ENCODE results near the gene ARHGAP8. TPM values are rescaled to one million over a fixed set of nuclear protein-coding genes. Genes with fewer than 3 reads are reported as not detected.

Gene ARHGAP8
- total and polyA plus RNA-seq, 10 of the 15 experiments (the other 5 are each of a cell fraction or from before 2014, with no cell fraction given) = 0.33 TPM; not detected in 9

DNA sequence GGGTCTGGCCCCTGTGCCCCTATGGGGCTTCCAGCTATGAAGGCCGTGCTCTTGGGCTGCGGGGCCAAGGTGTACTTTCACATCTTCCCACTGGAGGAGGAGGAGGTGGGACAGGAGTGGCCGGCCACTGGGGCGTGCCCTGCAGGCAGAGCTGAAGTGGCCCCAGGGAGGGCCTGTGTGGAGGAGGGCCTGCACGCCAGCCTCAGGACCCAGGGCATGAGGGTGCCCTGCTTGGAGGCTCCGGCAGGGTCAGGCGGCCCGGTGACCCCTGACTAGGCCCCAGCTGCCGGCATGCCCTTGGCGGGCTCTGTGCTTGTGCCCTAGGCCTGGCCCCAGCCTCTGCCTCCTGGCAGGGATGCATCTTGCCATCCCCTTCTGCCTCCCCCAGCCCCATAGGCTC lies 45.2 kb upstream of the ARHGAP8 start:
- Histone ChIP-seq H3K4me1 (ENCODE audit: control insufficient read depth, insufficient read depth, low read length) (peaks cover 8% of the 10 kb centered on the region; the same call in 1 of the 2 replicates), H2AFZ (ENCODE audit: control insufficient read depth, low read depth, low read length) (no peak overlapping the region), H3K4me2 (ENCODE audit: control insufficient read depth, insufficient read depth) (no peak overlapping the region), H3K27me3 (replicated peaks in 1 of 2; ENCODE audit: control insufficient read depth in 2 of 2, insufficient read depth in 2 of 2, low read length in 1 of 2) (peaks cover 0 to 8% of the 10 kb centered on the region in 2 experiments; a peak in 1 of 4 replicates), H3K4me3 (no peak overlapping the region), H3K9ac (ENCODE audit: control insufficient read depth, insufficient read depth, low read length) (no peak overlapping the region), H3K36me3 (ENCODE audit: control insufficient read depth in 2 of 2, insufficient read depth in 2 of 2, low read length in 1 of 2) (no peaks in the 10 kb centered on the region), H3K79me2 (ENCODE audit: control insufficient read depth, insufficient read depth, low read length) (no peaks in the 10 kb centered on the region), H3K9me3 (replicated peaks; ENCODE audit: control insufficient read depth, insufficient read depth, low read length) (no peaks in the 10 kb centered on the region), H4K20me1 (ENCODE audit: control insufficient read depth, insufficient read depth) (no peaks in the 10 kb centered on the region), H3K27ac (ENCODE audit: control insufficient read depth, insufficient read depth) (no peak overlapping the region)
- in situ Hi-C loops (cut with MboI) (no loop called here), intact Hi-C loops (cut with micrococcal nuclease; ENCODE audit: unreplicated experiment) (no loop called here)
- ChIA-PET RAD21 (ENCODE audit: unreplicated experiment) (no interaction called here), CTCF (interaction anchor here (1.2 kb wide), 1 partner anchor 33 kb away, joined by 3 read pairs; no protein-coding TSS in a partner anchor), SMC1A (ENCODE audit: uncharacterized antibody, unreplicated experiment) (interaction anchor here (0.9 kb wide), 1 partner anchor 8 kb away, joined by 3 read pairs; no protein-coding TSS in a partner anchor), POLR2A (no interaction called here)
- FAIRE-seq (no peak), DNase-seq (ENCODE audit: low read depth, low spot score) (no peak), ATAC-seq (no peak)
- no peak for TF ChIP-seq KDM1A (IDR thresholded peaks at IDR 0.05; ENCODE audit: borderline replicate concordance)
- no peak for TF ChIP-seq CHD1 (IDR thresholded peaks at IDR 0.05; ENCODE audit: low read depth, low read length)
- TF ChIP-seq MEF2B (IDR thresholded peaks at IDR 0.05; ENCODE audit: partially characterized antibody, poor library complexity, severe bottlenecking) = no peak
- no peak for TF ChIP-seq BMI1 (IDR thresholded peaks at IDR 0.05; ENCODE audit: borderline replicate concordance)
- TF ChIP-seq, protein P1, sequence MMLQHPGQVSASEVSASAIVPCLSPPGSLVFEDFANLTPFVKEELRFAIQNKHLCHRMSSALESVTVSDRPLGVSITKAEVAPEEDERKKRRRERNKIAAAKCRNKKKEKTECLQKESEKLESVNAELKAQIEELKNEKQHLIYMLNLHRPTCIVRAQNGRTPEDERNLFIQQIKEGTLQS (IDR thresholded peaks at IDR 0.05; ENCODE audit: borderline replicate concordance, extremely low read depth, low read depth, low read length) = no peak
- no peak for TF ChIP-seq IKZF2 (IDR thresholded peaks at IDR 0.05)
- no peak for TF ChIP-seq PAX8 (IDR thresholded peaks at IDR 0.05)
- no peak for TF ChIP-seq NFIC (IDR thresholded peaks at IDR 0.05; ENCODE audit: low read depth, low read length)
- TF ChIP-seq, protein P2, sequence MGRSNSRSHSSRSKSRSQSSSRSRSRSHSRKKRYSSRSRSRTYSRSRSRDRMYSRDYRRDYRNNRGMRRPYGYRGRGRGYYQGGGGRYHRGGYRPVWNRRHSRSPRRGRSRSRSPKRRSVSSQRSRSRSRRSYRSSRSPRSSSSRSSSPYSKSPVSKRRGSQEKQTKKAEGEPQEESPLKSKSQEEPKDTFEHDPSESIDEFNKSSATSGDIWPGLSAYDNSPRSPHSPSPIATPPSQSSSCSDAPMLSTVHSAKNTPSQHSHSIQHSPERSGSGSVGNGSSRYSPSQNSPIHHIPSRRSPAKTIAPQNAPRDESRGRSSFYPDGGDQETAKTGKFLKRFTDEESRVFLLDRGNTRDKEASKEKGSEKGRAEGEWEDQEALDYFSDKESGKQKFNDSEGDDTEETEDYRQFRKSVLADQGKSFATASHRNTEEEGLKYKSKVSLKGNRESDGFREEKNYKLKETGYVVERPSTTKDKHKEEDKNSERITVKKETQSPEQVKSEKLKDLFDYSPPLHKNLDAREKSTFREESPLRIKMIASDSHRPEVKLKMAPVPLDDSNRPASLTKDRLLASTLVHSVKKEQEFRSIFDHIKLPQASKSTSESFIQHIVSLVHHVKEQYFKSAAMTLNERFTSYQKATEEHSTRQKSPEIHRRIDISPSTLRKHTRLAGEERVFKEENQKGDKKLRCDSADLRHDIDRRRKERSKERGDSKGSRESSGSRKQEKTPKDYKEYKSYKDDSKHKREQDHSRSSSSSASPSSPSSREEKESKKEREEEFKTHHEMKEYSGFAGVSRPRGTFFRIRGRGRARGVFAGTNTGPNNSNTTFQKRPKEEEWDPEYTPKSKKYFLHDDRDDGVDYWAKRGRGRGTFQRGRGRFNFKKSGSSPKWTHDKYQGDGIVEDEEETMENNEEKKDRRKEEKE (IDR thresholded peaks at IDR 0.05) = no peak
- TF ChIP-seq BRCA1 (IDR thresholded peaks at IDR 0.05; ENCODE audit: low read depth, low read length) = no peak
- TF ChIP-seq NR2C2 (IDR thresholded peaks at IDR 0.05; ENCODE audit: borderline replicate concordance, control insufficient read depth, insufficient read length, low read depth) = no peak
- TF ChIP-seq, protein P3, sequence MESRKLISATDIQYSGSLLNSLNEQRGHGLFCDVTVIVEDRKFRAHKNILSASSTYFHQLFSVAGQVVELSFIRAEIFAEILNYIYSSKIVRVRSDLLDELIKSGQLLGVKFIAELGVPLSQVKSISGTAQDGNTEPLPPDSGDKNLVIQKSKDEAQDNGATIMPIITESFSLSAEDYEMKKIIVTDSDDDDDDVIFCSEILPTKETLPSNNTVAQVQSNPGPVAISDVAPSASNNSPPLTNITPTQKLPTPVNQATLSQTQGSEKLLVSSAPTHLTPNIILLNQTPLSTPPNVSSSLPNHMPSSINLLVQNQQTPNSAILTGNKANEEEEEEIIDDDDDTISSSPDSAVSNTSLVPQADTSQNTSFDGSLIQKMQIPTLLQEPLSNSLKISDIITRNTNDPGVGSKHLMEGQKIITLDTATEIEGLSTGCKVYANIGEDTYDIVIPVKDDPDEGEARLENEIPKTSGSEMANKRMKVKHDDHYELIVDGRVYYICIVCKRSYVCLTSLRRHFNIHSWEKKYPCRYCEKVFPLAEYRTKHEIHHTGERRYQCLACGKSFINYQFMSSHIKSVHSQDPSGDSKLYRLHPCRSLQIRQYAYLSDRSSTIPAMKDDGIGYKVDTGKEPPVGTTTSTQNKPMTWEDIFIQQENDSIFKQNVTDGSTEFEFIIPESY (IDR thresholded peaks at IDR 0.05) = no peak
- no peak for TF ChIP-seq ZBED1 (IDR thresholded peaks at IDR 0.05; ENCODE audit: borderline replicate concordance)
- TF ChIP-seq, protein P4, sequence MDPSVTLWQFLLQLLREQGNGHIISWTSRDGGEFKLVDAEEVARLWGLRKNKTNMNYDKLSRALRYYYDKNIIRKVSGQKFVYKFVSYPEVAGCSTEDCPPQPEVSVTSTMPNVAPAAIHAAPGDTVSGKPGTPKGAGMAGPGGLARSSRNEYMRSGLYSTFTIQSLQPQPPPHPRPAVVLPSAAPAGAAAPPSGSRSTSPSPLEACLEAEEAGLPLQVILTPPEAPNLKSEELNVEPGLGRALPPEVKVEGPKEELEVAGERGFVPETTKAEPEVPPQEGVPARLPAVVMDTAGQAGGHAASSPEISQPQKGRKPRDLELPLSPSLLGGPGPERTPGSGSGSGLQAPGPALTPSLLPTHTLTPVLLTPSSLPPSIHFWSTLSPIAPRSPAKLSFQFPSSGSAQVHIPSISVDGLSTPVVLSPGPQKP (IDR thresholded peaks at IDR 0.05; ENCODE audit: low read depth, low read length) = no peak
- TF ChIP-seq NFXL1 (IDR thresholded peaks at IDR 0.05; ENCODE audit: borderline replicate concordance) = no peak
- no peak for TF ChIP-seq SRF (IDR thresholded peaks at IDR 0.05; ENCODE audit: low read depth in 2 of 2, low read length in 2 of 2)
- TF ChIP-seq, protein P5, sequence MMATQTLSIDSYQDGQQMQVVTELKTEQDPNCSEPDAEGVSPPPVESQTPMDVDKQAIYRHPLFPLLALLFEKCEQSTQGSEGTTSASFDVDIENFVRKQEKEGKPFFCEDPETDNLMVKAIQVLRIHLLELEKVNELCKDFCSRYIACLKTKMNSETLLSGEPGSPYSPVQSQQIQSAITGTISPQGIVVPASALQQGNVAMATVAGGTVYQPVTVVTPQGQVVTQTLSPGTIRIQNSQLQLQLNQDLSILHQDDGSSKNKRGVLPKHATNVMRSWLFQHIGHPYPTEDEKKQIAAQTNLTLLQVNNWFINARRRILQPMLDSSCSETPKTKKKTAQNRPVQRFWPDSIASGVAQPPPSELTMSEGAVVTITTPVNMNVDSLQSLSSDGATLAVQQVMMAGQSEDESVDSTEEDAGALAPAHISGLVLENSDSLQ (IDR thresholded peaks at IDR 0.05) = no peak
- BruUV-seq (replicated peaks) = no TSS peak
- 65% methylated on average over 10 of the region's 10 CpGs for WGBS (ENCODE audit: insufficient coverage, insufficient replicate concordance, low lambda C conversion rate, missing lambda C conversion rate)

Data from GM12878 (cell line).